Activated T-cell treated with anti-CD3 and anti-CD28 coated beads for 48 hours (primary cell): Measurements from ENCODE around the gene NTNG2.

ENCODE experiments used
- DNase-seq: peaks from one replicate; pipeline ENCODE4 v3.0.0-alpha.2; 2020; ENCODE audit warnings: low read depth

NTNG2 gene

DNA sequence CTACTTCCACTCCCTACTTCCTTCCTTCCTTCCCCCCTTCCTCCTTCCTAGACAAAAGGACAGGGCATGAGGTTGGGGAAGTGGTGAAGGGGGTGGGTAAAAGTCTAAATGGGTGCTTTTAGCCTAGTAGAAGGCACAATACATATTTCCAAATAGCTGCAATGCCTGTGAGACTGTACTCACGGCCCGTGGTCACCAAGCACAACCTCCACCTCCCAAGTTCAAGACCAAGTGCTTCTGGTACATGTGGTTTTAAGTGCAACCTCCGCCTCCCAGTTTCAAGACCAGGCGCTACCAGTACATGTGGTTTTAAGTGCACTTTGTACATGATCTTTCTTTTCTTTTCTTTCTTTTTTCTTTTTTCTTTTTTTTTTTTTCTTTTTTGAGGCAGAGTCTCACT lies 14.5 kb upstream of the NTNG2 start:
- DNase-seq: no peak

- no peak for DNase-seq
These were observed 14.0 kb upstream of the NTNG2 start for GRCh38 chr9:132147839-132148238.

DNA sequence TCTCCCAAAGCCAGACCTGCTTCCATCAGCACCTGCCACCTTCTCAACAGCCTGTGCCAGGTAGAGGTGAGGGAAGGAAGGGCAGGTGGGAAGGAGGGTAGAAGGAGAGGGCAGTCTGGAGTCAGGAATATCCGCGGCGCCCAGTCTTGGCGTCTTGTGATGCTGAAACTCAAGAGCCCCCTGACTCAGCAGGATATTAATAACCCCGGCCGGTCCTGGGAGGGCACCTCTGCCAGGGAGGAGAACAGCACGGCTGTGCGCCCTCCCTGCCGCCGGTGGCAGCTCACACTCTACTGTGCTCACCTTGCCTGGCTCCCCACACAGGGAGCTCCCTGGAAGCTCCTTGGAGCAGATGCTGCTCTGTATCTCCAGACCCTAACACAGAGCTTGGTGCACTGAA lies 11.6 kb upstream of the NTNG2 start:
- DNase-seq: no peak

GRCh38 chr9:132151118-132151517 lies 10.7 kb upstream of the NTNG2 start:
- no peak for DNase-seq

GRCh38 chr9:132152231-132152630 lies 9.6 kb upstream of the NTNG2 start:
- DNase-seq: no peak

DNA sequence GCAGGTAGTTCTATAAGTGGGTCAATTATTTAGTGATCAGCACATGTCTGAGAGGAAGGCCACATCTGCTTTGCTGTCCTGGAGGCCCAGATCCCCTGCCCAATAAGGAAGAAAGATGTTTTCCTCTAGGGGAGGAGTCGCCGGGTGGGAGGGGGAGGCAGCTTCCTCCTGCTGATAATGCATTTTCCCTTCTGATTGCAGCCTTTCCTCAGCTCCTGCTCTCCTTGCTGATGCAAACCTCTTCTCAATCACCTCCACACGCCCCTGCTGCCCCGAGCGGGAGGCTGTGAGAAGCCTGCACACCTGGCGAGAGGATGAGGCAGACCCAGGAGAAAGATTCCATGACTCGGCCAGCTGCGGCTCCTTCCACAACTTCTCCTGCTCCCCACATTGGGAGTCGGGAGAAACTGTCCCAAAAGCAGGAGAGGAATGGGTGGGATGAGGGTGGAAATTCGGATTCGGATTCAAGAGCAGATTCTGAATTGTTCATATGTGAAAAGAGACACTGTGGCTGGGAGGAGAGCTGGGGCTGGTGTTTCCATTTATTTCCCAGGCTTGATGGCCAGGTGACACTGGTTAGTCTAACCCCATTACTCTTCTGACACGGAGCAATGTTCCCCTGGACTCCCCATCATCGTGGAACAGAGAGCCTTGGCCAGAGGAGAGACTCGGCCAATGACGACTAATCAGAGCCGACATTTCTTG lies 6.8 kb upstream of the NTNG2 start:
- DNase-seq: no peak

GRCh38 chr9:132155568-132155895 lies 6.3 kb upstream of the NTNG2 start:
- no peak for DNase-seq

DNA sequence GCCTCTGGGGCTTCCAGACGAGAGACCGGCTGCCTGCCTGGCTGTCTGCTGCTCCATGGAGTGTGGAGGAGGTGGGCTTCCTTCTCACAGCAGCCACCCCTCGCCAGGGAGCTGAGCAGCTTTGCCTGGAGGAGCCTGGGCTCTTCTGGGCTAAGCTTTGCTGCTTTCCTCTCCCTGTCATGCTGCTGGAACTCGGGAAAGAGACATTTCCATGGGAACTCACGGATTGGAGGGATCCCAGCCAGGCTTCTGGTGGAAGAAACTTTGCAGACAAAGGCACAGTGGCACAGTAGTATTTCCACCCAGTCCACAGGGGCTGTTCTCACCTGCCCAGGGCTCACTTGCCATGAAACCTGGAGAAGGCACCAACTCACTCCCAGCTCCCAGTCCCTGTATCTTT lies 5.6 kb upstream of the NTNG2 start:
- DNase-seq: no peak

GRCh38 chr9:132157347-132158116 lies 4.3 kb upstream of the NTNG2 start:
- no peak for DNase-seq

- peak; percentile 40 for DNase-seq
These were observed 786 bp upstream of the NTNG2 start for GRCh38 chr9:132160802-132161742.

GRCh38 chr9:132162764-132163456 lies 1.1 kb downstream of the NTNG2 start:
- no peak for DNase-seq

- no peak for DNase-seq
These were observed 1.6 kb downstream of the NTNG2 start for GRCh38 chr9:132163457-132163875.

- DNase-seq: no peak
These were observed 2.2 kb downstream of the NTNG2 start for GRCh38 chr9:132163876-132164603.

DNA sequence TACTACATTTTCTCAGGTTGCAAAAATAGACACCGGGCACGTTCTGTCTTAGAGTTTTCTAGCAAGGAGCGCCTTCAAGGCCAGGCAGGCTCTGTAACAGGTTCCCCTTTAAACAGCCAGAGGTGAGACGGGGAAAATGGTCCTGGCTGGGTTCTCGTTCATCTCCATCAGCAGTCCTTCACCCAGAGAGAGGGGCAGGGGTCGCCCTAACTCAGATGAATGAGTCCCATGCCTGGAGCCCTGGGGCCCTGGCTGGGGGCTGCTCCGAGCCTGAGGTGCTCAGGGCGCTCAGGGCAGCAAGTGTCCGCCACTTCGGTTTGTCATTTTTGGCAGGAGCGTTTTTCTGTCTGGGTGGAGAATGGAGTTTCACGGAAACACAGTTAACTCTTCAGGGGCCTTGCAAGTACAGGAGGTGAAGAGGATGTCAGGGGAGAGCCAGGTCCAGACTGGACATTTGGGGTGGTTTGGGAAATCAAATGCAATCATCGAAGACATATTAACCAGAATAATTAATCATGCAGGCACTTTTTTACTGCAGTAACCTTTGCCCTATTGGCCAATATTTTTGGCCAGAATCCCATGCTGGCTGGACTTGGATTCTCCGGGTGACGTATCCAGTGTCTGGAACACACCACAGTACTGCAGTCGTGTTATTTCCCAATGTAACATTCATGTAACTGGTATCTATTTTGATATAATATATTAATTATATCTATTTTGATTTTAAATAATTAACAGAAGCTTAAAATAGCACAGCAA lies 2.9 kb downstream of the NTNG2 start:
- DNase-seq: no peak

- peak; percentile 27 for DNase-seq
These were observed 4.7 kb downstream of the NTNG2 start for GRCh38 chr9:132166599-132166998.

DNA sequence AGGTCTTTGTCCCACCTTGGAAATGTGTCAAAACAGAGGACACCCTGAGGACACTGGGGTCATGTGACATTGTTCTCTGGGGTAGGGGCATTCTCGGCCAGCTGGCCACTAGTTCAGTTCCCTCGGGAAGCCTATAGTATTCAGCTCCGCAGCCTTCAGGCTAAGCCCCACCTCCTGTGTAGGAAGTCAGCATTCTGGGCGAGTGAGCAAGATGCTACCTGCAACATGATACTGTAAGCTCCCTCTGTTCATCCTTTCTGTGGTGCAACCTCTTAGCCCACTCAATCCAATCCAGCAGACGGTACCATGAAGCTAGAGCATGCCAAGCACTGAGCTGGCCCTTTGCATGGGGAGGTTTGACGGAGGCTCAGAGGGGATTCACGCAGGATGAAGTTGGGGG lies 5.3 kb downstream of the NTNG2 start:
- no peak for DNase-seq

- no peak for DNase-seq
These were observed 6.5 kb downstream of the NTNG2 start for GRCh38 chr9:132168347-132168746.

DNA sequence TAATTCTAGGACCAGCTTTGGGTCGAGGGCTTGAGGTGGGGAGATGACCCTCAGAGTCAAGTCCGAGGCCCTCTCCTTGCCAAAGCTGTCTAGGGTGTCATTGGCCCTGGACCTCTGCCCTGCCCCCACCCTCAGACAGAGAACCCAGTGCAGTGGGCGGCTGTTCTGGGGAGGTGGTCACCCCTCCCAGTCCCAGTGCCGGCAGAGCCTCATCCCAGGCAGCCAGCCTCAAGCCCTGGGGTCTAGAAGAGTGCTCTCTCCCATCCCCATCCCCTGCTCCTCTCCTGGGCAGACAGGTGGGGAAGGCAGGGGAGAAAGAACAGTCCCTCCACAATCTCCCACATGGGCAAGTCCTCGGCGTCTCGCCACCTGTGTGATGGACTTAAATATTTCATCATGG lies 7.0 kb downstream of the NTNG2 start:
- no peak for DNase-seq

DNA sequence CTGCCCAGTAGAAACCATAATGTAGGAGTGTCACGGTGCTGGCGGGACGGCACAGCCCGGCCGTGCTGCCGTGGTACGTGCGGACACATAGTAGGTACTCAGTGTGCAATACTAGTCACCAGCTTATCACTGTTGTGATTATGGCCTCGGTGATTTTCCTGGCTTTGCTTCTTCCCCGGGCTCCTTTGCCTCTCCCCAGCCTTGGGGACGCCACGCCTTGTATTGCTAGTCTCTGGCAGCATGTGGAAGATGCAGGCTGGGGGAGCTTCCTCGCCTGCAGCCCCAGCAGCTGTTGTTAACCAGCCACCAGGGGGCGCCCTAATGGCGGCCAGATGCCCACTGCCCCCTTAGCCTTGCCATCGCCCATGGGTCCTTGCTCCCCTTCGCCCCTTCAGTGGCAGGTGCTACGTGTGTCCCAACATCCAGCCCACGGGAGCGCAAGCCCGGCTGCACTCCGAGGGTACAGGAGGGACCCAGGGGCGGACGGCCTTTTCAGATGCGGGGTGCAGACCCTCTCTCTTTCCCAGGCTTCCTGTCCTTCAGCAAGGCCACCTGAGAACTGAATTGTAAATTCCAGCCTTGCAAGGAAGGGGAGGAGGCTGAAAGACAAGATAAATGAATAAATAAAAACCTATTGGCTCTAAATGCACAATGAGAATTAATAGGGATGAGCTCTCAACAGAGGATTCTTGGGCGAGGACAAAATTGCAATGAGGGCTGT lies 8.0 kb downstream of the NTNG2 start:
- peak; percentile 54 for DNase-seq

DNA sequence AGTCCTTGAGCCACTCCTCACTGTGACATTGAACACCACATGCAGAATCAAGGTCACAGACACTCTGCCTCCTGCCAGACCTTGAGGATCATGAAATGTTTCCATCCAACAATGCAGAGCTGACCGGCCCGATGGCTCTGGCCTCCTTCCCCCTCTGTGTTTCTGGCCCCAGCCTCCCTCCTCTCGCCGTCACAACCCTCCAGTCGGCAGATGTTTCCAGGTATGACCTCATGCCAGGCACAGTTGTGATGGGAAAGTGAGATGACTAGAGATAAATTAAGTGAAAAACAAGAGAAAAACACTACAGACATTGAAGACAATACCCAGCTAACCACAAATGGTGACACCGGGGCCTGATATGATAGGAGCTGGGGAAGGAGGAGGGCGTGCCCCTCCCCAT lies 9.8 kb downstream of the NTNG2 start:
- DNase-seq: no peak
